HG02610 (cell line): ENCODE data around the gene SHB.
"Not testable (repeated sequence)": the region's sequence is repeated elsewhere in the genome, so short reads cannot be mapped to it uniquely, and the experiment has no call there.

ENCODE experiments used
- ATAC-seq: cut with Tn5 transposase; IDR thresholded peaks from one replicate; pipeline ENCODE4 v1.9.1; 2021; ENCODE audit warnings: mild to moderate bottlenecking, moderate library complexity; ENCODE audit not compliant: unreplicated experiment

The SHB gene

DNA sequence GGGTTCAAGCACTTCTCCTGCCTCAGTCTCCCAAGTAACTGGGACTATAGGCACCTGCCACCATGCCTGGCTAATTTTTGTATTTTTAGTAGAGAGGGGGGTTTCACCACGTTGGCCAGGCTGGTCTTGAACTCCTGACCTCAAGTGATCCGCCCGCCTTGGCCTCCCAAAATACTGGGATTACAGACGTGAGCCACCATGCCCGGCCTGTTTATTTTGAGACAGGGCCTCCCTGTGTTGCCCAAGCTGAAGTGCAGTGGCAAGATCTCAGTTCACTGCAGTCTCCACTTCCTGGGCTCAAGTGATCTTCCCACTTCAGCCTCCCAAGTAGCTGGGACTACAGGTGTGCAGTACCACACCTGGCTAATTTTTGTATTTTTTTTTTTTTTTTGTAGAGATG, 159.2 kb downstream of the SHB start:
- not testable (repeated sequence) for ATAC-seq

DNA sequence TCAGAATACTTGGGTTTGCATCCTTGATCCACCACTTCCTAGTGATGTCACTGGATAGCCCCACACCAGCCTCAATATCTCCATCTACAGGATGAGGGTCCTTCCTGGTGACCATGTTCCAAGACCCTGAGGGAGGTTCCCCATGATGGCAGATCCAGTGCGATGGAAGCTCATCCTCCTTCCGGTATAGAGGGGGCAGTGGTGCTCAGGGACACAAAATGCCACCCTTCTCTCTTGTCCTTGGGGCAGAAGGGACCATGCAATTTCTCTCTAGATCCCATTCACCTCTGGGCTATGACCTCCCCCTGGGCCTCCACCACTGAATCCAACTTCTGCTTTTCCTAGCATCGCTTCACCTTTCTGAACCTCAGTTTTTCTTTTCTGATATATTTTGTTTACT, 159.7 kb downstream of the SHB start:
- ATAC-seq = no peak

DNA sequence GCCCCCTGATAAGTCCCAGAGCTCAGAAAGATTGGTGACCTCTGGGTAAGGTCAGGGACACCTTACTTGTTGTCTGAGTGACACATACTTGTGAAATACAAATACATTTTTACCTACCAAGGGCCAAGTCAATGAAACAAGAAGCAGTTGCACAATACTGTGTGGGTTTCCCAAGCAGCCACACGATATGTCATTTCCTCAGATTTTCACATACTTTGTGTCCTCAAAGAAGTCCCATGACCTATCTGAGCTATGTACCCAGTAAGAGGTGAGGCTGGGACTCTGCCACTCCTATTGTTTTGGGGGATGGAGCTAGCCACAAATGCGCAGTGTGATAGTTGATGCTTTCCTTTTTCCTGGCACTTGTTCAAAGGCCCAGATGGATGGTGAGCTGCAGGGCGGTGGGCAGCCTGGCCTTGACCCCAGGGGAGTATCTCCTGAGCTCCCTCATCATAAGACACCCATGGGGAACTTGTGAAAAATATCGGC, 160.3 kb downstream of the SHB start:
- no peak for ATAC-seq

DNA sequence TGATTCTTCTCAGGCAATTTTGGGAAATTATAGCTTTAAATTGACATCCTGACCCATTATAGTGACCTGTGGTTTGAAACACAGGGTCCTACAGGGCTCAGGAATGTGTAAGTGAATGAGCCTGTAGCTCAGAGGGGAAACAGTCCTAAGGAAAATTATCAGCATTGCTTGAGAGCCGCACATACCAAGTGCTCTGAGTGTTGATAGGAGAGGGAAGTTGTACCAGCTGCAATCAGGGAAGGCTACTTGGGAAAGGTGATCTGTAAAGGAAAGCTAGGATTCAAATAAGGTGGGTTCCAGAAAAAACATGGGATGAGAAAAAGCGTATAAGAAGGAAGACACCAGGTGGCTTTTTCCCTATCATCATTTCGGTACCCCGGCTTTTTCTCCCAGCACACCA, 160.7 kb downstream of the SHB start:
- no peak for ATAC-seq

DNA sequence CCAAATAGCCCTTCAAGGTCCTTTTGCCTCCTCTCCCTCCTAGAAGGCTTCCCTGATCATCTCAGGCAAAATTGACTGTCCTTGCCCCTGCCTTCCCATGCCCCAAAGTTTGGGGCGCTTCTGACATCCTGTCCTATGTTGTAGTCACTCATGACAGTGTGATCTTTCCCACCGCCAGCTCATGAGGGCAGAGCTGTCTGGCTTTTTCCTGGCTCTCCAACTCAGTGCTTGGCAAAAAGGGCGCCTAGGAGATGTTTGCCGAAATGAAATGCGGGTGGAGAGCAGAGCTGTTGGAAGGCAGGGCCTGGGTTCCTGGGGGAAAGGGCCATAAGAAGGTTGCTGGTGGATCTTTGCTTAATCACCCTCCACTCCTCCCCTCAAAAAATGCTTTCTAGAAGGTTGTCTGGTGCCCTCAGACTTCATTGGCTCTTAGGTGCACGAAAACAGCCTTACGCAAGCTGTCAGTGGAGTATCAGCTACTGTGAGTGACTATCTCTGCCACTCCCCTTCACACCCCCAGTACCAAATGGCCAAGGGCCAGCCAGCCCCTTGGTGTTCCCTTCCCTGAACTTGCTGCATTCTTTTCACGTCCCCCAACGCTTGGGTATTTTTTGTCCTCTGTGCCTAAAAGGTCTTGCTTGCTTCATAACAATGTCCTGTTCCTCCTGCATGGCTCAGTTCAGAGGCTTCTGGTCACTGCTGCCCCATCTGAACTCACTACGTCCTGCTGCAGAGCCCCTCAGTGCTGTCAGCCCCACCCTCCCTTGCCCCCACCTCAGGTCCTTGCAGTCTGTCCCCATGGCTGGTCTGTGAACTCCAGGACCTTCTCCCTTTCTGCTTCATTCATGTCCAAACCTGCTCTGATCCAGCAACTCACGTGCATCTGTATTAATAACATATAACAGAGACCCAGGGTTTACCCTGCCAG, 162.5 kb downstream of the SHB start:
- ATAC-seq = no peak

DNA sequence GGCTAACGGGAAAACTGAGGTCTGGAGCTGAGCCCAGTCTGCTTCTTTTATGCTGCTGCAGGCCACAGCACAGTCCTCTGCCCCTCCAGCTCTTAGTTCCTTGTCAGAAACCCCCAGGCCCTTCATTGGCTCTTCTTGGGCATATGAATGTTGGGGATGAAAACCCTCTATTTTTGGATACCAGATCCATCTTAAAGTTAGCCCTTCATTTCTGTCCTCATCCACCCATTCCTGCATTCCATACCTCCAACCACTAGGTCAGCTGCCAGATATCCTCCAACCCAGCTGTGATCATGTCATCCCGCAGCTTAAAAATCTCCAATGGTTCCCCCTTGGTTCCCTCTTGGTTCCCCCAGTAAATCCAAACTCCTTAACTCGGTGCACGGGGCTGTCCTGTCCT, 163.3 kb downstream of the SHB start:
- ATAC-seq = no peak

DNA sequence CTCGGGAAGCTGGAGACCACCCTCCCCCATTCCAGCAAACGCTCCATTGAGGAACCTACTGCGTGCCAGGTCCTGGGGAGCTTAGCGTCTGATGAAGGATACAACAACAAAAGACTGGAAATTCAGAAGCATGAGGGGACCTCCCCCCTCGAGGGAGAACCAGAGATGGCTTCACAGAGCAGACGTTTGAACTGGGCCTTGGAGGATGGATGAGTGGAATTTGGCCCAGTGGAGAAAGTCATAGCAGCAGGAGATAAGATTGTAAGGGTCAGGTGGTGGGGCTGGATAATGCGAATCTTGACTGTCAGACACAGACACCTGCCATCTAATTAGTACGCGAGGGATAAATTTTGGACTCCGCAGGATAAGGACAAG, 163.9 kb downstream of the SHB start:
- no peak for ATAC-seq

DNA sequence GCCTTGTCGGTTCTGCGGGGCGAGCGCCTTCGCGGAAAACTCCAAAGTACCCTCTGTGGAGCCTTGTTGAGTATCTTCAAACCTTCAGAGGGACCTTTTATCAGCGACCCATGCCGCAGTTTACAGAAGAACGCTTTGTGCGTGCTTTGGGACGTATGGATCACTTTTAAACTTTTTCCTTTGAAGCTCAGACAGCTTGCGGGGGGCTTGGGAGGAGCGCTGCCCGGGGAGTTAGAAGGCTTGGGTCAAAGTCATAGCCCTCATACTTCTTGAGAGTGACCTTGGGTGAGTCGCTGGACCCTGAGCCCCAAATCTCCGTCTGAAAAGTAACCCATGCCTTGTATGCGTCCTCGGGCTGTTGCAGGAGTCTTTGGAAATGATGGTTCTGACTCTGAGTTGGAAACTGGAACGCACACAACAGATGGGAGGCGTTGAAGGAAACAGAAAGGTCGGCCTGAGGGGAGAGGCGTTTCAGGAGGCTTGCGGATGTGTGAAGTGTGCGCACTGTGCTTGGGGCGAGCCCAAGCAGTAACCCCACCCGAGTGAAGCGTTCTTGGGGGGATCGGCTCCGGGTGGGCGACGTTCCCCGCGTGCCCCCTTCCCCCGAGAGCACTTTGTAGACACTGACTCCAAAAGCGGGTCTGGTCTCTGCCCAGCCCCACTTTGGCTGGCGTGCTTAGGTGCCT, 164.4 kb downstream of the SHB start:
- ATAC-seq = no peak

DNA sequence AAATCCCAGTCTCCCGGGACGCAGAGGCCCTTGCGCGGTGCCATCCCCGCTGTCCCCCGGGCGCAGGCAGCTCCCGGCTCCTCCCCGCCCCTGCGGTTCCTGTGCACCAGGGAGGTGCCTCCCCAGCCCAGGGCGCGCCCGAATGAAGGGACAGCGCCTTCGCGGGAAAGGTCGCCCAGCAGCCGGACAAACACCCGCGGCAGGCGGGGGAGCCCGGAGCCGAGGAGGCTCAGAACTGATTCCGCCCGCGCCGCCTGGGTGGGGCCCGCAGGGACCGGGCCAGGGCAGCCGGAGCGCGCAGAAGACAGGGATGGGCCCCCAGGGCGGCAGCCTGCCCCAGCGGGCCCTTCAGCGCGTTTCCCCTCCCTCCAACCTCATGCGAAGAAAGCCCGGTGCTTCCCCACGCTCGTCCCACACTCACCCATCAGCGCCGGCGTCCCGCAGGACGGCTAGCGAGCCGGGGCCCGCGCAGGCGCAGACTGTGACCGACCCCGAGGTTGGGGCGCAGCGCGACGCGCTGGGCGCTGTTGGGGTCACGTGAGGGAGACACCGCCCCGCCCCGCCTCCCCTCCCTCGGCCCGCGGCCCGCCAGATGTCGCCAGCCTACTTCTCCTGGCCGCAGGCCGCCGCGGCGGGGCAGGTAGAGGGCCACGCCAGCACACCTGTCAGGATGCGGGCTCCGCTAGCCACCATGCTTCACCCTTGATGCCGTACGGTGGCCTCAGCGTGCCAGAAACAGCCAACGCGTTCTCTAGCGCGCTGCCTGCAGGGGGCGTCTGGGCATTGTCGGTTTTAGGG, 165.2 kb downstream of the SHB start, which contains the start of gene SLC25A51:
Gene SLC25A51, minus strand, starts transcription at position 481 of the 798 bp plus-strand sequence. CDS start 15,577 bp downstream, outside the sequence.
- peak; percentile 86 for ATAC-seq

DNA sequence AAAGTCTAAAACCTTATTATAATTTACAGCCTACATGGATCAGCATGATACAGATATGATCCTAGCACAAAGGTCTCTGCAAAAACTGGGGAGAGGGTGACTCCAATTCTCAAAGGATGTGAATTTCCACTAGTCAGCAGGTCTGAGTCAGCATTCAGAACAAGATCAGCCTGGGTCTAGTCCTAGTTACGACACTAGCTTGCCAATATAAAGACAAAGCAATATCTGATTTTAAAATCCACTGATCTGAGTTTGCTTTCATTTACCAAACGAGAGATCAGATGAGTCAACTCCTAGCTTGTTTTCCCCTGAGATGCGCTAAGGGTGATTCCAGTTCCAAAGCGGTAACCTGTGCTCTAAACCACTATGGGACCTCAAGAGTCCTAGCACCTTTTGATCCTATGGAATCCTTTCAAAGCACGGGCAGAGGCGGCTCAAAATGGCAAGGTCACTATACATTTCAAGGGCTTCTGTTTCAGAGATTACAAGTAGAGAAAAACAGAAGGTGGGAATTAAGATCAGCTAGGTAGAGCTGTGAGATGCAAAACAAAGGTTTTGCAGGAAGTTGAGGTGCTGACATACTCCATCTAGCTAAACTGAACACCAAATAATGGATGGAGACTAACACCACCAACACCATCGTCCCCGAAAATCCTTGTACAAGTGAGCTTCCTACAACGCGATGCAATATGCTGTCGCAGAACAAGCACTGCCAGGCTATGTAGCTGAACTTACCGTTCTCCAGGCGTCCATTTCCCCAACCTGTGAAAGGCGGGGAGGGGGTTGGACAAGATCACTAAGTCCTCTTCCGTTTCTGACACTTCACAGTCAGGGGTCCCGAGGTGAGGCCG, 166.0 kb downstream of the SHB start:
- peak; percentile 0 for ATAC-seq

DNA sequence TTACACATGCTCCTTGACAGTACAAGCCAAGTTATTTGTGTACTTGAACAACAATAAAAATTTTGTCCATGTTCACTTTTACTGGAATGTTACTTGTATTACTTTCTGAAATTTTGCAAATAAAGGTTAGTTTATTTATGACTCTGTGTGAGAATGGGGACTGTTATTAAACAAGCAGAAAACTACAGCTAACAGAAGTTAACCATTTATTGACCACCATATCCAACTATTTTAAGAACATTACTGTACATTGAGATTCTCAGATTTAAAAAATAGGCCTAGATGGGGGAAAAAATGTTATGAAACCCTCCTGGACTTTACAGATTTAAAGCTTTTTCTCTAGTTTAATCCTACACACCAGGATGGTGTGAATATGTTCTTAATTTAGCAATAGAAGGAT, 166.9 kb downstream of the SHB start:
- ATAC-seq = no peak

DNA sequence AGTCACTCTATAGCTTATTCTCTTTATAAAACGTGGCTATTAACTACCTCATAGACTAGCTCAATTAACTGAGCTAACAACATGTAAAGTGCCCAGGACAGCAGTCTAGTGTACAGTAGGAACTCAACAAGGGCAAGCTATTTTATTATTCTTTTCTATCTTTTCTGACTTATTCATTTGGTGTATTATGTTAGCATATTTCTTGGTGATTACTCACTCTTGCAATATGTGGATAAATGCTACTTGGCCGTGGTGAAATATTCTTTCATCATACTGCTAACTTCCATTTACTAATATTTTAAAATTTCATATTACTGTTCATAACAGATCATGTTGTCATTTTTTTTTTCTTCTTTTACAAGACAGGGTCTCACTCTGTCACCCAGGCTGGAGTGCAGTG, 170.0 kb downstream of the SHB start:
- no peak for ATAC-seq

DNA sequence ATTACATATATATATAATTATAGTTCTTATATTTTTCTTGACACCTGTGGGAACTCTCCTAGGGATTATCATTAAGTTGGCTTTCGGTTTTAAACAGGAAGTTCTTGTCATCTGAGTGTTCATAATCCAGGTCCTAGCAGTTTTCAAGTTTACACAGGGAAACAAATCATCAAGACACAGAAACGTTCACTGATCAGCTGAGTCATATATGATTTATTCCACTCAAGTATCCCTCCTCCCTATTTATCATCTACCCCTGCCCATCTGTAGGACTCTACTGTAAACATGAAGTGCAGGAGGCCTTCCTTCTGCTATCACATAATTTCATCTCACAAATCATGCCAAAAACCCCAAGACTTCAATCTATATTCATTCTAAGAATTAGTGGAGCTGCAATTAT, 171.4 kb downstream of the SHB start:
- no peak for ATAC-seq

DNA sequence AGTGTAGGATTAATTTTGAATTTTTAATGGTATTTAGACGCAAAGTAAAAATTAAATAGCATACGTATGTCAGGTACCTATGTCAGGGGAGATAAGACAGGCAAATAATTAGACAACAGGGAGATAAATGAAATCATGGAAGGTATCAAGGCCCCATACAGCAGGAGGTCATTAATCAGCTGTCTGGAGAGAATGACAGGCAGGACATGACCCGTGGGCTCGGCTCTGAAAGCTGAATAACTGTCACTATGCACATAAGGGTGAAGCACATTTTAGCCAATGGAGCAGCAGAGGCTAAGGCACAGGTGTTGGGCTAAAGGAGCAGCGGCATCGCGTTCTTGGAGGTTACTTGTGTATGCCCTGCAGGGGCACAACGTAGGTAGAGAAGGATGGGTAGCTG, 177.0 kb downstream of the SHB start:
- no peak for ATAC-seq

DNA sequence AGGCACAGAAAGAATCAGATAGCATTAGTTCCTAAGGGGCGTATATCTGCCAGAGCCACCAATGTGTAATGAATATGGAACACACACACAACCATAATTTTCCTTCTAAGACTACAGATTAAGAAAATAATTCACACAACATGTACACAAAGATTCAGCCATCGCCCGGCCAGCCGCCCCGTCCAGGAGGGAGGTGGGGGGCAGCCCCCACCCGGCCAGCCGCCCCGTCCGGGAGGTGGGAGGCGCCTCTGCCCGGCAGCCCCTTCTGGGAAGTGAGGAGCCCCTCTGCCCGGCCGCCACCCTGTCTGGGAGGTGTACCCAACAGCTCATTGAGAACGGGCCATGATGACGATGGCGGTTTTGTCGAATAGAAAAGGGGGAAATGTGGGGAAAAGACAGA, 178.0 kb downstream of the SHB start:
- not testable (repeated sequence) for ATAC-seq

DNA sequence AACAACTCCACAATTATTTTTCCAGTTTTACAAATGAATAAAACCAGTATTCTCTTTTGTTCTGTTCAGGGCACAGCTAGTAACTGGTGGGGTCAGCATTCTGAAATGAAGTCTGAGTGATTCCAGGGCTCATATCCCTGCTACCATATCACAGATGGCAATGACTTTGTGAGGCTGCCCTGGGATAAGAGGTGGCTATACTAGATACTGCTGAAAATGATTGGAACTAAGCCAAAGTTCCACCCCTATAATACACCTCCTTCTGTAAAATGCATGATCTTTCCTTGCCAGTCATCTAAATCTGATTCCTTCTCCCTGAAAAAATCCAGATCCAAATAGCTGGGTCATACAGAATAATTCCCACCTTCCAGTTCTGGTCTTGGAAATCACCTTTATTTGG, 179.5 kb downstream of the SHB start:
- no peak for ATAC-seq

DNA sequence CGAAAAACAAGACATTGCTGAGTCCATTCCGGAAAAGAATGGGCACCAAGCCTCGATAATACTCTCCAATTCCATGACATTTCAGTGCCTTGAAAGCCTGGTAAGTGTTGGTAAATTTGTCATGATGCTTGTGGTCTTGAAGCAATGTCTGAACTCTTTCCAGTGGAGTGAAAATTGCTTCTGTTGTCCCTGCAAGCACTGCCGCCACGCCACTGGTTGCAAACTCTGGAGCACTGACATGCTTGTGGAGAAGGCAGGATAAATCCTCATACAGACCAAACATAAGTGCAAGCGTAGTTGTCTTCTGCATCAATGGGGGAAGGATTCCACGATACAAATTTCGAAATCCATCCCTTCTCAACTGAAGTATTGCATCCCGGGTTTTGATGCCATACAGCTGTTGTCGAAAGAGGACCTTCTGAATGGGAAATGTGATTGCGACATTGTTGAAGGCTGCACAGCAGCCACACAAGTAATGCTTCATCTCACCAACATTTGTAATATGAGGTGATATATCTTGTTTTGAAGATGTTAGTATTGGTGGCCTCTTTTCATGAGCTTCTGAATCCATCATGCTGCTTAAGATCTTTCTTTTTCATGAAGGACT, 180.9 kb downstream of the SHB start:
- not testable (repeated sequence) for ATAC-seq

DNA sequence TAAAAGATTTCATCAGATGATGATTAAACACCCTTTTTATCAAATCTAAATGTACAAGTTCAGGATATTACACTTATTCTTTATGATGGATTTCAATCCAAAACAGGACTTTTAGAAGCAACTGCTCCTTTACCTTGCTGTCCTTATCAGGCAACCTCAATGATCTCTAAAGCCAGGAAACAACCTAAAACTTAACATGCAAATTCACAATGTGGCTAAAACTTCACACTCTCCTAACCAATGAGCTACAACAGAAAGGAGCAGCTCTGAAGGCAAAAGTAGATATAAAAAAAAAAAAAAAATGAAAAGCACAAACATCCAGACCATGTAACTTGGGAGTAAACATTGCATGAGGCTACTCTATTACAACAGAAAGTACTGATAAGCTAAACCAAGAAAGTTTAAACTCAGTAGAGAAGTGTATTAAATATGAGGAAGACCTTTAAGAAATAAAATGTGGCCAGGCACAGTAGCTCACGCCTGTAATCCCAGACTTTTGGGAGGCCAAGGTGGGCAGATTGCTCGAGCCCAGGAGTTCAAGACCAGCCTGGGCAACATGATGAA, 188.0 kb downstream of the SHB start:
- peak; percentile 59 for ATAC-seq

DNA sequence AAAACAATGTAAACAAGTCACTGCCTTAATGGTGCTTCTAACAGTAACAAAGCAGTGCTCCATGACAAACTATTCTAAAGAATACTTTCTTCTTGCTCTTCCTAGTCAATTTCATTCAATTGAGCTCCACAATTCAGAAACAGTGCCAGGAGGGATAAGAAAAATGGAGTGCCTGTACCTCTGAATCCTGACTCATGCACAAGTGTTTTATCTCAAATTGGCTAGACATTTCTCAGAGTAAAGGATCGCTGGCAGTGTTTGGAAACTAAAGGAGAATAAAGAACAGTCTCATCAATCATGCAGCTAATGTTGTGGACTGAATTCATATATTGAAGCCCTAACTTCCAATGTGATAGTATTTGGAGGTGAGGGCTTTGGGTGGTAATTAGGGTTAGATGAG, 192.7 kb downstream of the SHB start:
- no peak for ATAC-seq

DNA sequence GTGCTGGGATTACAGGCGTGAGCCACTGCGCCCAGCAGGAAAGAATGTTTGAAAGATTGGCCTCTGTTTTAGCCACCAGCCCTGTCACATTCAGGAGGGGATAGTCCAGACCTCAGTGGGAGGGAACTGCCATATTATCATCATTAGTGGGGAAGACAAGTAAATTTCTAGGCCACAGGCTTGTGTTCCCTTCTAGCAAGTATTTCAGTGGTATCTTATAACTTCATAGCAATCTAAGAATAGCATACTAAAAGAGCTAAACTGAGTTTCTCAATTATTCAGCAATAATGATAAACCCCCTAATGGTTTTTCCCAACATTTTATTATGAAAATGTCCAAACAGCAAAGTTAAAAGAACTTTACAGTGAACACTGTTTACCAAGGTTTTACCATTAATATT, 195.1 kb downstream of the SHB start:
- ATAC-seq = no peak
